Smooth muscle cell of the brain vasculature (primary cell): ENCODE measurements around the gene TLK2.

Experiments
- DNase-seq: peaks from one replicate; pipeline ENCODE4 v3.0.0-alpha.2; 2012; ENCODE audit warnings: low read depth, low spot score

The TLK2 gene

DNA sequence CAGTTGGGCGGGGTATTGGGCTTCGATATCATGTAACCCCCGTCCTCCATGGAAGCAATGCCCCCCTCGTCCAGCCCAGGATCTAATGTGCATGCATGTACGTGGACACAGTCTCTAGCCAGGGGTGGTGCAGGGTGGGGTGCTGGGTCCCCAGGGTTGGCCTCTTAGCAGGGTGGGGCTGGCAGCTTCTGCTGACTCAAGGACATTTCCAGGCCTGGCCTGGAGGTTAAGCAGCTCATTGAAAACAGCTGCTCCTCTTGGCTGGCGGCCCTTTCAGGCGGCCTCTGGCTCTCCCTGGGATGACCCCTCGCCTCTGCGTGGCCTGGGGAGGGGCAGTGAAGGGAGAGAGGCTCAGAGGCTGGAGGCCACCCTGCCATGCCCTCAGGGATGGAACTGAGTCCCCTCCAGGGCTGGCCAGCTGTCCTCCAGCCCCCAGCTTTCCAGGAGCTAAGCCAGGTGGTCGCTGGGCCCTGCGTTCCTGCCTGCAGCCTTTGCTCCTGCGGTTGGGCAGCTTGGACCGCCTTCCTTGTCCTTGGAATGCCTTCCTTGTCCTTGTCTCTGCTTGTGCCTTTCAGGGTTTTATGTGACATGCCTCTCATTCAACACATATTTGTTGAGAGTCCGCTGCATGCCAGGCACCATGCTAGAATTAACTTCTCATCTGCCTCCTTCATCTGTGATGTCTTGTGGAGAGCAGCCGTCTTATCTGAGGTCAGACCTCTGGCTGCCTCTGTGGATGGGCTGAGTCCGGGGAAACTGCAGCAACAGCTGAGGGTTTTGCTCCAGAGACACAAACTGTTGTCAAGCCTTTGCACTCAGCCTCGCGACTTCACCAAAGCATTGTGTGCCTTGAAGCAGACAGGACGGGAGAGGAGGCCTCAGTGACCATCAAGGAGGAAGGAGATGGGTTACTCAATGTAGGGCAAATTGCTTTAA, 175.5 kb downstream of the TLK2 start:
- DNase-seq = no peak

DNA sequence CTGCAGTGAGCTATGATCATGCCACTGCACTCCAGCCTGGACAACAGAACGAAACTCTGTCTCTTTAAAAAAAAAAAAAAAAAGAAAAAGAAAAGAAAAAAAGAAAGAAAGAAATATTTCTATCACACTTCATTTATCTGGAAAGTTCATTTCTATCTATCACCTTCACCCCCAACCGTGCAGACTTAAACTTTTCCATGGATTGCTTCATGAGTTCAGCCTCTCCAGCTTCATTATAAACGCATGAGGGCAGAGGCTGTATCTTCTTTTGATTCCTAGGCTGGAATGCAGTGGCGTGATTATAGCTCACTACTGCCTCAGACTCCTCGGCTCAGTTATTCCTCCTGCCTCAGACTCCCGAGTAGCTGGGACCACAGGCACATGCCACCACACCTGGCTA, 177.0 kb downstream of the TLK2 start:
- no peak for DNase-seq

- no peak for DNase-seq
Observed at GRCh38 chr17:62656446-62656845, 177.8 kb downstream of the TLK2 start.

- DNase-seq = no peak
Observed at GRCh38 chr17:62657145-62657665, 178.6 kb downstream of the TLK2 start.

GRCh38 chr17:62657690-62658089, 179.1 kb downstream of the TLK2 start:
- no peak for DNase-seq

- no peak for DNase-seq
Observed at GRCh38 chr17:62658136-62658920, 179.7 kb downstream of the TLK2 start.

DNA sequence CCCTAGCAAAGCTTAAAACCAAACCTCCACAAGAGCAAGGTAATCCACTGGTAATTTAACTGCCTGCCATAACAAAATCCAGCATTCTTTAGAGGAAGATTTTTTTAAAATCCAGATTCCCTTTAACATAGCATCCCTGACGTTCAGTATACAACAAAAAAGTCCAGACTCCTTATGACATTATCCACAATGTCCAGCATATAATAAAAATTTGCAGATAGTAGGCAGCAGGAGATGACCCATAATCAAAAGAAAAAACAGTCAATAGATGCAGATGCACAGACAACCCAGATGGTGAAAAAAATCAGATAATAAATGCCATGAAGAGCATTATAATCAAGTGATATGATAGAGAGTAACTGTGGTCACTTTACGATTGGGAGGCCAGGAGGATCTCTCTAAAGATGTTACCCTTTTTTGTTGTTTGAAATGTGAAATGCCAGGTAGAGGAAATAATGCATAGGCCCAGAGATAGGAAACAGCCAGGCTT, 182.0 kb downstream of the TLK2 start:
- no peak for DNase-seq

DNA sequence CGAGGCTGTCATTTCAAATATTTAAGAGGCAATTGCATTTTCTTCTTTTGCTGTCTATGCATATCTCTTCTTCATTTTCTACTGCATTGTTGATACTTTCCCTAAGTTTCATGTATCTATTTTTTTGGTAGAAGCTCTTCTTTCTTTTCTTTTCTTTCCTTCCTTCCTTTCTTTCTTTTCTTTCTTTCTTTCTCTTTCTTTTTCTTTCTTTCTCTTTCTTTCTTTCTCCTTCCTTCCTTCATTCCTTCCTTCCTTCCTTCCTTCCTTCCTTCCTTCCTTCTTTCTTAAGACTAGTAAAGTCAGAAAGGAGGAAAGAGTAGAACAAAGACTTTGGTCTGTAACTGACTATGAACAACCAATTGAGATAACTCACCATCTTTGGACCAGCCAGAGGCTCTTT, 182.7 kb downstream of the TLK2 start:
- DNase-seq = no peak

- no peak for DNase-seq
Observed at GRCh38 chr17:62662855-62663254, 184.2 kb downstream of the TLK2 start.
